NOMO-1 treated with DMSO at 0.1 percent for 48 hours (cell line): ENCODE data around the gene PLCZ1.
"Not testable (repeated sequence)": the region's sequence is repeated elsewhere in the genome, so short reads cannot be mapped to it uniquely, and the experiment has no call there.

Experiments
- DNase-seq: peaks from one replicate; lab custom pipeline; 2025; ENCODE audit not compliant: unreplicated experiment; lab: John Stamatoyannopoulos, UW

PLCZ1 gene

GRCh38 chr12:18703321-18703720, 34.5 kb downstream of the PLCZ1 start:
- no peak for DNase-seq

GRCh38 chr12:18700271-18700670, 37.5 kb downstream of the PLCZ1 start:
- no peak for DNase-seq

GRCh38 chr12:18696971-18697602, 40.7 kb downstream of the PLCZ1 start:
- no peak for DNase-seq

GRCh38 chr12:18693986-18694385, 43.8 kb downstream of the PLCZ1 start:
- not testable (repeated sequence) for DNase-seq

GRCh38 chr12:18690653-18691052, 47.2 kb downstream of the PLCZ1 start:
- no peak for DNase-seq

GRCh38 chr12:18689771-18690170, 48.0 kb downstream of the PLCZ1 start:
- DNase-seq = no peak

GRCh38 chr12:18684430-18684829, 53.4 kb downstream of the PLCZ1 start:
- no peak for DNase-seq

GRCh38 chr12:18683327-18684013, 54.3 kb downstream of the PLCZ1 start:
- DNase-seq = peak; percentile 11

GRCh38 chr12:18681818-18682217, 56.0 kb downstream of the PLCZ1 start:
- DNase-seq = no peak

GRCh38 chr12:18676996-18677588, 60.7 kb downstream of the PLCZ1 start:
- DNase-seq = no peak

- no peak for DNase-seq
These were observed 61.7 kb downstream of the PLCZ1 start for GRCh38 chr12:18676141-18676540.

- no peak for DNase-seq
These were observed 79.0 kb downstream of the PLCZ1 start for GRCh38 chr12:18658829-18659228.

GRCh38 chr12:18658179-18658578, 79.6 kb downstream of the PLCZ1 start:
- no peak for DNase-seq

GRCh38 chr12:18655351-18655750, 82.5 kb downstream of the PLCZ1 start:
- no peak for DNase-seq

- DNase-seq = no peak
These were observed 84.3 kb downstream of the PLCZ1 start for GRCh38 chr12:18653465-18653864.

GRCh38 chr12:18652596-18652995, 85.2 kb downstream of the PLCZ1 start:
- no peak for DNase-seq

- DNase-seq = no peak
These were observed 86.3 kb downstream of the PLCZ1 start for GRCh38 chr12:18651525-18651924.

GRCh38 chr12:18646286-18646890, 91.4 kb downstream of the PLCZ1 start:
- DNase-seq = no peak

GRCh38 chr12:18644564-18644963, 93.2 kb downstream of the PLCZ1 start:
- DNase-seq = no peak

- no peak for DNase-seq
These were observed 94.1 kb downstream of the PLCZ1 start for GRCh38 chr12:18643681-18644080.

- DNase-seq = no peak
These were observed 97.4 kb downstream of the PLCZ1 start for GRCh38 chr12:18640321-18640955.

- DNase-seq = no peak
These were observed 103.4 kb downstream of the PLCZ1 start for GRCh38 chr12:18634382-18634781.
